Measurements from ENCODE around the gene GNAL.
"Not testable (repeated sequence)": the region's sequence is repeated elsewhere in the genome, so short reads cannot be mapped to it uniquely, and the experiment has no call there.

Gene GNAL

DNA sequence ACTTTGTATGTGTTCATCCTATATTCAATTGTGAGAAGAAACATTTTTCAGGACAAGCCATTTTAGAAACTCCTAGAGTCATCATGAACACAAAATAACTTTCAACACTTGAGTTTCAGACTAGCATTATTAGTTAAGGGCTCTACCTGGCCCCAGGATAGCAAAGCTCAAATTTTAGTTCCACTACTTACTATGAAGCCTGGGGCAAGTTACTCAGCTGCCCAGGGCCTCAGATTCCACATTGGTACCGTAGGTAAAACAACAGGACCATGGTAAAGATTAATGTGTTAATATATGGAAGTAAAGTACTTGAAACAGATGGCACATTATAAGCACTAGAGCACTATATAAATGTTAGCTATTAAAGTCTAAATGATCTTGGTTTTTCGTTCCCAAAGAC is 199.7 kb downstream of the GNAL start:
- no peak for TF ChIP-seq POLR2A (IDR thresholded peaks at IDR 0.05; ENCODE audit: extremely low read depth, insufficient read length)
- TF ChIP-seq MYC (IDR thresholded peaks at IDR 0.05; ENCODE audit: low read depth, low read length), result no peak
- TF ChIP-seq, protein P1, sequence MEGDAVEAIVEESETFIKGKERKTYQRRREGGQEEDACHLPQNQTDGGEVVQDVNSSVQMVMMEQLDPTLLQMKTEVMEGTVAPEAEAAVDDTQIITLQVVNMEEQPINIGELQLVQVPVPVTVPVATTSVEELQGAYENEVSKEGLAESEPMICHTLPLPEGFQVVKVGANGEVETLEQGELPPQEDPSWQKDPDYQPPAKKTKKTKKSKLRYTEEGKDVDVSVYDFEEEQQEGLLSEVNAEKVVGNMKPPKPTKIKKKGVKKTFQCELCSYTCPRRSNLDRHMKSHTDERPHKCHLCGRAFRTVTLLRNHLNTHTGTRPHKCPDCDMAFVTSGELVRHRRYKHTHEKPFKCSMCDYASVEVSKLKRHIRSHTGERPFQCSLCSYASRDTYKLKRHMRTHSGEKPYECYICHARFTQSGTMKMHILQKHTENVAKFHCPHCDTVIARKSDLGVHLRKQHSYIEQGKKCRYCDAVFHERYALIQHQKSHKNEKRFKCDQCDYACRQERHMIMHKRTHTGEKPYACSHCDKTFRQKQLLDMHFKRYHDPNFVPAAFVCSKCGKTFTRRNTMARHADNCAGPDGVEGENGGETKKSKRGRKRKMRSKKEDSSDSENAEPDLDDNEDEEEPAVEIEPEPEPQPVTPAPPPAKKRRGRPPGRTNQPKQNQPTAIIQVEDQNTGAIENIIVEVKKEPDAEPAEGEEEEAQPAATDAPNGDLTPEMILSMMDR (IDR thresholded peaks at IDR 0.05; ENCODE audit: low read depth, low read length), result no peak
- TF ChIP-seq, protein P2, sequence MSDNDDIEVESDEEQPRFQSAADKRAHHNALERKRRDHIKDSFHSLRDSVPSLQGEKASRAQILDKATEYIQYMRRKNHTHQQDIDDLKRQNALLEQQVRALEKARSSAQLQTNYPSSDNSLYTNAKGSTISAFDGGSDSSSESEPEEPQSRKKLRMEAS (IDR thresholded peaks at IDR 0.05; ENCODE audit: low read depth, low read length), result no peak
- no peak for DNase-seq (ENCODE audit: low read depth)
- no peak overlapping the region for H3K4me3 ChIP-seq (ENCODE audit: low read depth, low read length)

DNA sequence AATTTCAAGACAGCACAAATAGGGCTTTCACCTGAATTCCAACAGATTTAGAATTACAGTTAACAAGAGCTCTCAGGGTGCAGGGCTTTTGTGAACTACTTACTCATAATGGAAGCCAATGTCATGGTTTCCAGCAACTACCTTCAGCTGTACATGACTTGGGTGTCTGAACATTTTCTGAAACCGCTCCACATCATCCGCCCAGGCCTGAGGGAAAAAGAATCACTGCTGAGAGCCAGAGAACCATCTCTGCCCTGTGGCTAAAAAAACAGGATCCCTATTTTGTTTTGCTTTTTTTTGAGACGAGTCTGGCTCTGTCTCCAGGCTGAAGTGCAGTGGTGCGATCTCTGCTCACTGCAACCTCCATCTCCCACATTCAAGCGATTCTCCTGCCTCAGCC is 200.2 kb downstream of the GNAL start:
- no peak overlapping the region for H3K4me3 ChIP-seq (ENCODE audit: low read depth, low read length)
- no peak for DNase-seq (ENCODE audit: low read depth)
- no peak for TF ChIP-seq MYC (IDR thresholded peaks at IDR 0.05; ENCODE audit: low read depth, low read length)
- TF ChIP-seq, protein P2 (IDR thresholded peaks at IDR 0.05; ENCODE audit: low read depth, low read length), result no peak
- no peak for TF ChIP-seq POLR2A (IDR thresholded peaks at IDR 0.05; ENCODE audit: extremely low read depth, insufficient read length)
- TF ChIP-seq, protein P1 (IDR thresholded peaks at IDR 0.05; ENCODE audit: low read depth, low read length), result no peak

DNA sequence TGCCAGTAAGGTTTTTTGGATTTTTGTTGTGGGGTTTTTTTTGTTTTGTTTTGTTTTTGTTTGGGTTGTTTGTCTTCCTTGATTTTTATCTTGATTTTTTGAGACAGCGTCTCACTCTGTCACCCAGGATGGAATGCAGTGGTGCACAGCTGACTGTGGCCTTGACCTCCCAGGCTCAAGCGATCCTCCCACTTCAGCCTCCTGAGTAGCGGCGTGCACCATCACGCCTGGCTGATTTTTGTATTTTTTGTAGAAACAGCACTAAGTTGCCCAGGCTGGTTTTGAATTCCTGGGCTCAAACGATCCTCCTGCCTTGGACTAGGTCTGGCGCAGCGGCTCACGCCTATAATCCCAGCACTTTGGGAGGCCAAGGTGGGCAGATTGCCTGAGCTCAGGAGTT is 202.7 kb downstream of the GNAL start:
- no peak for DNase-seq (ENCODE audit: low read depth)
- TF ChIP-seq, protein P1 (IDR thresholded peaks at IDR 0.05; ENCODE audit: low read depth, low read length), result no peak
- TF ChIP-seq MYC (IDR thresholded peaks at IDR 0.05; ENCODE audit: low read depth, low read length) (no peak), POLR2A (IDR thresholded peaks at IDR 0.05; ENCODE audit: extremely low read depth, insufficient read length) (no peak)
- TF ChIP-seq, protein P2 (IDR thresholded peaks at IDR 0.05; ENCODE audit: low read depth, low read length), result no peak
- H3K4me3 ChIP-seq (ENCODE audit: low read depth, low read length), result no peak overlapping the region

DNA sequence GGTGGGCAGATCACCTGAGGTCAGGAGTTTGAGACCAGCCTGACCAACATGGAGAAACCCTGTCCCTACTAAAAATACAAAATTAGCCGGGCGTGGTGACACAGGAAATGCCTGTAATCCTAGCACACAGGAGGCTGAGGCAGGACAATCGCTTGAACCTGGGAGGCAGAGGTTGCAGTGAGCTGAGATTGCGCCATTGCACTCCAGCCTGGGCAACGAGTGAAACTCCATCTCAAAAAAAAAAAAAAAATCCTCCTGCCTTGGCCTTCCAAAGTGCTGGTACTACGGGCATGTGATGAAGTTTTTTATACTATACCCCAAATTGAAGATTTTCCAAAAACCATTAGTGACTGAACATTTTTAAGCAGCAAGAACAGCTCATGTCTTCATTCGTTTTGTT is 203.4 kb downstream of the GNAL start:
- not testable (repeated sequence) for H3K4me3 ChIP-seq (ENCODE audit: low read depth, low read length); DNase-seq (ENCODE audit: low read depth)

DNA sequence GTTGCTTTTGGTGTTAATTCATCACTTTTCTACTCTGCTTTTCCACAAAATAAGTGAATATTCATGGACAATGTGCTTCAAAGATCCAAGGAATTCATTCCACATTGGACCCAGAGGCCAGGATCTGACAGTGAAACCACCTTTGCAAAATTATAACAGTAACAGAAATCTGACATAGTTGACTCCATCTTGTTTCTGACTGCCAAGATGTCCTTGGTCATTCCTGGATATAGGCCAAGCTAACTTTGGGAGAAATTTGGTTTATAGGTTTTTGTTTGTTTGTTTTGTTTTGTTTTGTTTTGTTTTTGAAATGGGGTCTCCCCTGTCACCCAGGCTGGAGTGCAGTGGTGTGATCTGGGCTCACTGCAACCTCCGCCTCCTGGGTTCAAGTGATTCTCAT is 208.7 kb downstream of the GNAL start:
- TF ChIP-seq POLR2A (IDR thresholded peaks at IDR 0.05; ENCODE audit: extremely low read depth, insufficient read length) (no peak), MYC (IDR thresholded peaks at IDR 0.05; ENCODE audit: low read depth, low read length) (no peak)
- TF ChIP-seq, protein P2 (IDR thresholded peaks at IDR 0.05; ENCODE audit: low read depth, low read length), result no peak
- TF ChIP-seq, protein P1 (IDR thresholded peaks at IDR 0.05; ENCODE audit: low read depth, low read length), result no peak
- no peak overlapping the region for H3K4me3 ChIP-seq (ENCODE audit: low read depth, low read length)
- no peak for DNase-seq (ENCODE audit: low read depth)

DNA sequence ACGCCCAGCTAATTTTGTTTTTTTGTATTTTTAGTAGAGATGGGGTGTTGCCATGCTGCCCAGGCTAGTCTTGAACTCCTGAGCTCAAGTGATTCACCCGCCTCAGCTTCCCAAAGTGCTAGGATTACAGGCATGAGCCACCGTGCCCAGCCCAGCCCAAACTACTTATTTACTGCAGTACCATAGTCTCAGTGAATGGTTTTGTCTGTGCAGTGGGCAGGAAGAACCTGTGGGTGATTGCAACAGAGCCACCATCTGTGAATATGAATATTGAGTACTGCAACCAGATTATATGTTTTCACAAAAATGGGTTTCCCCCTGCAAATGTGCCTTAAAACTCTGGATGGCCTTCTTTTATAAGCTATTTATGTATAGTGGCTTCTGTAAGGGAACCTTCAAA is 210.0 kb downstream of the GNAL start:
- H3K4me3 ChIP-seq (ENCODE audit: low read depth, low read length), result no peak overlapping the region
- TF ChIP-seq, protein P2 (IDR thresholded peaks at IDR 0.05; ENCODE audit: low read depth, low read length), result no peak
- TF ChIP-seq, protein P1 (IDR thresholded peaks at IDR 0.05; ENCODE audit: low read depth, low read length), result no peak
- TF ChIP-seq POLR2A (IDR thresholded peaks at IDR 0.05; ENCODE audit: extremely low read depth, insufficient read length), result no peak
- TF ChIP-seq MYC (IDR thresholded peaks at IDR 0.05; ENCODE audit: low read depth, low read length), result no peak
- no peak for DNase-seq (ENCODE audit: low read depth)

All from NB4 (cell line).